NCI-H128 (cell line): ENCODE data around the gene MINDY4.

Source experiments
- DNase-seq: peaks from one replicate; lab custom pipeline; 2025; ENCODE audit not compliant: unreplicated experiment; lab: John Stamatoyannopoulos, UW

MINDY4 gene

GRCh38 chr7:30741289-30741688 is 29.9 kb upstream of the MINDY4 start:
- DNase-seq = no peak

GRCh38 chr7:30743371-30744074 is 27.7 kb upstream of the MINDY4 start:
- DNase-seq = no peak

GRCh38 chr7:30744075-30744417 is 27.2 kb upstream of the MINDY4 start:
- no peak for DNase-seq

- DNase-seq = no peak
These were observed 25.8 kb upstream of the MINDY4 start for GRCh38 chr7:30745261-30745941.

GRCh38 chr7:30750010-30750409 is 21.2 kb upstream of the MINDY4 start:
- no peak for DNase-seq

- no peak for DNase-seq
These were observed 20.2 kb upstream of the MINDY4 start for GRCh38 chr7:30750683-30751650.

- DNase-seq = no peak
These were observed 19.4 kb upstream of the MINDY4 start, which contains the start of gene INMT for GRCh38 chr7:30751696-30752273. INMT (plus strand) TSS chr7:30752135; CDS start chr7:30752151, 16 bp downstream.

GRCh38 chr7:30752484-30752883 is 18.7 kb upstream of the MINDY4 start:
- DNase-seq = no peak

- no peak for DNase-seq
These were observed 18.2 kb upstream of the MINDY4 start for GRCh38 chr7:30752979-30753378.

GRCh38 chr7:30754315-30754877 is 16.8 kb upstream of the MINDY4 start:
- no peak for DNase-seq

GRCh38 chr7:30755384-30756154 is 15.6 kb upstream of the MINDY4 start:
- DNase-seq = no peak

- DNase-seq = no peak
These were observed 13.9 kb upstream of the MINDY4 start for GRCh38 chr7:30757342-30757692.

GRCh38 chr7:30760514-30761213 is 10.6 kb upstream of the MINDY4 start:
- DNase-seq = no peak

GRCh38 chr7:30761214-30762156 is 9.7 kb upstream of the MINDY4 start:
- DNase-seq = peak; percentile 15

GRCh38 chr7:30764030-30764975 is 6.9 kb upstream of the MINDY4 start:
- DNase-seq = no peak

GRCh38 chr7:30765408-30765807 is 5.8 kb upstream of the MINDY4 start:
- DNase-seq = no peak

GRCh38 chr7:30770845-30771173 is 408 bp upstream of the MINDY4 start:
- DNase-seq = no peak
